ENCODE measurements around the gene ADCYAP1. TPM values are rescaled to one million over a fixed set of nuclear protein-coding genes. Genes with fewer than 3 reads are reported as not detected.

The ADCYAP1 gene
- total RNA-seq (2014; rRNA removed; shearing (Covaris generic)), result 0.11 and 0.49 TPM in 2 replicates

DNA sequence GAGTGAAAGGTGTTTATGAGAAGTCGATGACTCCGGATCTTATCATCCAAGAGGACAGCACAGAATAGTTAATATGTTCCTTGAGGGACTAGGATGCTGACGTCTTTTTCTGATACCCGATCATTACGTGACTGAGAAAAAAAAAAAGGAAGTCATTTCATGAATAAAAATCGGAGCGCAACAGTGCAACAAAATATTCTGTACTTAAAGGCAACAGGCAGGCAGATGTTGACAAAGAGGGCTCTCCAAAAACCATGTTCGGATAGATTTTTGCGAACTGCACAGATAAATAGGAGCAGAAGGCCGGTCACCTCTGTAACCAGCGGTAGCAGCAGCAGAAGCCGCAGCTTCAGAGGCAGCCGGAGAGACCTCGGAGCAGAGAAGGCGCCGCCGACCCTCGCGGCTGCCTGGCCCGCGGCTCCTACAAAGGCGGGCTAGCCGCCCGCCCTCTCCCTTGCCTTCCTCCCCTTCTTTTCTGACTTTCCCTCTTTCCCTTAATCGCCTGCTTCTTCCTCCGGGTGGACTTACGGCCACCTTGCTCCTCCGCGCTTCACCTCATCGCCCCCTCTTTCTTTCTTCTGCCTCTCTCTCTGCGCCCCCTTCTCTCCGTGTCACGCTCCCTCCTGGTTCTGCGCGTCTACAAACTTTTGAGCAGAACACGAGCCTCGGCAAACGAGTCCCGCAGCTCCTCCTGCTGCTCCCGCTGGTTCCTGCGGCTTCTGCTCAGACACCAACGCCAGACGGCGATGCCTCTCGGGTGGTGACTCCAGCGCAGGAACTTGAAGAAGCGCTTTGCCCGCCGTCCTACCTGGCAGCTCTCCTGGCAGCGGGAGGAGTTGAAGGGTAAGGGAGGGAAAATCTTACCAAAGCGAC, at the start of gene ADCYAP1:
Gene ADCYAP1 (plus strand): TSS at position 654 of the 873 bp plus-strand sequence. CDS start 516 bp downstream, outside the sequence.

Other genes starting within 250 kb of the ADCYAP1 start
- 37.3 and 37.4 TPM in 2 replicates for gene TYMS, start 247.2 kb upstream of the ADCYAP1 start, total RNA-seq (2014; rRNA removed; shearing (Covaris generic))
- 42.6 and 48.6 TPM in 2 replicates for gene ENOSF1, start 192.2 kb upstream of the ADCYAP1 start, total RNA-seq (2014; rRNA removed; shearing (Covaris generic))
- gene YES1, start 92.6 kb upstream of the ADCYAP1 start, total RNA-seq (2014; rRNA removed; shearing (Covaris generic)), result 43.3 and 45.5 TPM in 2 replicates